Mesothelial cell of epicardium (in vitro differentiated cells): Measurements from ENCODE around the gene GNGT2. TPM values are rescaled to one million over a fixed set of nuclear protein-coding genes. Genes with fewer than 3 reads are reported as not detected.

Experiments
- DNase-seq, 2 experiments: peaks; one replicate each; pipeline ENCODE4 v3.0.0; 2021; ENCODE audit warnings: low spot score in 2 of 2; ENCODE audit not compliant: unreplicated experiment in 2 of 2
- H3K27ac Mint-ChIP-seq: 2 replicates; pipeline ENCODE4 v1.8.0; 2021; ENCODE audit warnings: mixed read lengths
- H3K27me3 Mint-ChIP-seq: 2 replicates; pipeline ENCODE4 v1.8.0; 2021; ENCODE audit warnings: low read depth, mixed read lengths
- H3K36me3 Mint-ChIP-seq: 2 replicates; pipeline ENCODE4 v1.8.0; 2021; ENCODE audit warnings: mixed read lengths
- H3K4me1 Mint-ChIP-seq: 2 replicates; pipeline ENCODE4 v1.8.0; 2021; ENCODE audit warnings: mixed read lengths
- H3K4me3 Mint-ChIP-seq: 2 replicates; pipeline ENCODE4 v1.8.0; 2021; ENCODE audit warnings: mild to moderate bottlenecking, moderate library complexity, mixed read lengths
- H3K9me3 Mint-ChIP-seq: 2 replicates; pipeline ENCODE4 v1.8.0; 2021; ENCODE audit warnings: mixed read lengths
- total RNA-seq: library from RNA; stranded (reverse); gene quantifications from 3 replicates; pipeline ENCODE4 v1.2.1, GENCODE V29; 2021
- TF ChIP-seq, protein P1 (sequence below): fragments of 200-600 bp; sonication (generic); IDR thresholded peaks from one replicate; pipeline ENCODE4 v1.5.0; 2021; ENCODE audit warnings: antibody characterized with exemption; ENCODE audit not compliant: unreplicated experiment

GNGT2 gene
- total RNA-seq, 1 donor from 2014 or later: not detected

DNA sequence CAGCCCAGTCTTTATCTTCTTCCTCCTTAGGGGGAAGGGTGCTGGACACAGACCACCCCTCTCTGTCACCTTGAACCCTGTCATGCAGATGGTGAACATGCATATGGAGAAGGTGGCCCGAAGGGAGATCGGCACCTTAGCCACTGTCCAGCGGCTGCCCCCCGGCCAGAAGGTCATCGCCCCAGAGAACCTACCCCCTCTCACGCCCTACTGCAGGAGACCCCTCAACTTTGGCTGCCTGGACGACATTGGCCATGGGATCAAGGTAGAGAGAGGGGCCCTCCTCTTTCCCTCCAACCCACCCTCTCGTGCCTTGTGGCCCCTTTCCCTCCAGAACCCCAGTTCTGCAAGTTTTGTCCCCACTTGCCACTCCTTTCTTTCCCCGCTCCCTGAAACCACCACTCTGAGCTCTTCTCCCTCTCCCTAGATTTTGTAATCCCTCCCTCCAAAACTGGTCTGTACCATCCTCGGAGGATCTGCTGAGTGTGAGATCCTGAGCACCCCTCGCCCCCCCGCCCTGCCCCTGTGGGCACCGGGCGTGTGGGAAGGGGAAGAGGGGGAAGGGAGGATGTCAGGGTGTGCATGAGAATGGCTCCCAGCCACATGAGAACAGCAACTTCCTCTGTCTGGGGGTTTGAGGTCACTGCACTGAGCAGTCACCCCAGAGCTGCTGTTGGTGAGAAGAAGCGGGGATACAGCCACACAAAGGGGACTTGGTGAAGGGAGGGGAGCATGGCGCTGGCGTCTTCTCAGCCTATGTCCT, 7.5 kb upstream of the GNGT2 start:
- H3K4me3 Mint-ChIP-seq: no peak overlapping the region
- H3K27me3 Mint-ChIP-seq: peaks cover 33% of the 10 kb centered on the region
- H3K9me3 Mint-ChIP-seq: no peaks in the 10 kb centered on the region
- TF ChIP-seq, protein P1, sequence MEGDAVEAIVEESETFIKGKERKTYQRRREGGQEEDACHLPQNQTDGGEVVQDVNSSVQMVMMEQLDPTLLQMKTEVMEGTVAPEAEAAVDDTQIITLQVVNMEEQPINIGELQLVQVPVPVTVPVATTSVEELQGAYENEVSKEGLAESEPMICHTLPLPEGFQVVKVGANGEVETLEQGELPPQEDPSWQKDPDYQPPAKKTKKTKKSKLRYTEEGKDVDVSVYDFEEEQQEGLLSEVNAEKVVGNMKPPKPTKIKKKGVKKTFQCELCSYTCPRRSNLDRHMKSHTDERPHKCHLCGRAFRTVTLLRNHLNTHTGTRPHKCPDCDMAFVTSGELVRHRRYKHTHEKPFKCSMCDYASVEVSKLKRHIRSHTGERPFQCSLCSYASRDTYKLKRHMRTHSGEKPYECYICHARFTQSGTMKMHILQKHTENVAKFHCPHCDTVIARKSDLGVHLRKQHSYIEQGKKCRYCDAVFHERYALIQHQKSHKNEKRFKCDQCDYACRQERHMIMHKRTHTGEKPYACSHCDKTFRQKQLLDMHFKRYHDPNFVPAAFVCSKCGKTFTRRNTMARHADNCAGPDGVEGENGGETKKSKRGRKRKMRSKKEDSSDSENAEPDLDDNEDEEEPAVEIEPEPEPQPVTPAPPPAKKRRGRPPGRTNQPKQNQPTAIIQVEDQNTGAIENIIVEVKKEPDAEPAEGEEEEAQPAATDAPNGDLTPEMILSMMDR: no peak
- no peaks in the 10 kb centered on the region for H3K36me3 Mint-ChIP-seq
- DNase-seq: no peak
- H3K27ac Mint-ChIP-seq: no peak overlapping the region
- H3K4me1 Mint-ChIP-seq: no peaks in the 10 kb centered on the region

DNA sequence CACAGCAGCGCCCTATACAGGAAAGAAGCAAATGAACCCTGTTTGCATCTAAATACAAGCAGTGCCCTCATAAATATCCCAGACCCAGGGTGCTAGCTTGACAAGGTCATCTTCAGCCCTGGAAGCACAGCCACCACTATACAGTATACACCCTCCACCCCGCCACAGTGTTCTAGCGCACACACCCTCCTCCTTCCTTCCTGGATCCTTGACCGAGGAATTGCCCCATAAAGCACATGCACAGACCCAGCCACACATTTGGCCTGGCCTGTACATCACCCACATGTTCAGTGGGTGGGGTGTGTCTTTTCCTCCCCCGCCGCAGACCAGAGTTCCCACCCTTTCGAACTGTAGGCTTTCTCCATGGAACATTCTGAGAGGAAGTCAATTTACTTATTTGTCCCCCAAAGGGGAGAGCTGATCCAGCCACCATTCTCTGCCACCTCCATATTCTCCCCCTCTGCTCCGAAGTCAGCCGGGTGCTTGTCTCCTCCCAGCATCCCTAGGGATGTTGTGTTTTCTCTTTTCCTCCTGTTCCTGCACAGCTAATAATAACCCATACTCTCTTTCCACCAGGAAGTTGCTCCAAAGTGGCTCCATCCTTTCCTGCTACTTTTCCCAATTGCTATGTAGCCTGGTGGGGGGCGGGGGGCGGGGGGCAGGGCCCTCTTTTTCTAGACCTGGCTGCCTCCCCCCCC, 6.7 kb upstream of the GNGT2 start:
- no peak for DNase-seq
- H3K27ac Mint-ChIP-seq: no peak overlapping the region
- no peak overlapping the region for H3K4me3 Mint-ChIP-seq
- H3K9me3 Mint-ChIP-seq: no peaks in the 10 kb centered on the region
- no peaks in the 10 kb centered on the region for H3K36me3 Mint-ChIP-seq
- TF ChIP-seq, protein P1: no peak
- H3K27me3 Mint-ChIP-seq: peaks cover 26% of the 10 kb centered on the region
- no peaks in the 10 kb centered on the region for H3K4me1 Mint-ChIP-seq

- H3K4me1 Mint-ChIP-seq: no peaks in the 10 kb centered on the region
Observed at GRCh38 chr17:49216482-49216881, 6.1 kb upstream of the GNGT2 start.

GRCh38 chr17:49214676-49215360, 4.4 kb upstream of the GNGT2 start:
- H3K27ac Mint-ChIP-seq: no peak overlapping the region
- no peaks in the 10 kb centered on the region for H3K9me3 Mint-ChIP-seq
- no peak for DNase-seq
- peaks cover 18% of the 10 kb centered on the region for H3K27me3 Mint-ChIP-seq
- TF ChIP-seq, protein P1: no peak
- H3K36me3 Mint-ChIP-seq: no peaks in the 10 kb centered on the region
- peaks cover 3% of the 10 kb centered on the region for H3K4me1 Mint-ChIP-seq
- no peak overlapping the region for H3K4me3 Mint-ChIP-seq

More at GRCh38 chr17:49216482-49216881, 6.1 kb upstream of the GNGT2 start:
- H3K27me3 Mint-ChIP-seq: peaks cover 19% of the 10 kb centered on the region
- no peak overlapping the region for H3K4me3 Mint-ChIP-seq
- no peaks in the 10 kb centered on the region for H3K36me3 Mint-ChIP-seq
- no peak overlapping the region for H3K27ac Mint-ChIP-seq
- no peaks in the 10 kb centered on the region for H3K9me3 Mint-ChIP-seq
- DNase-seq: no peak
- TF ChIP-seq, protein P1: no peak

DNA sequence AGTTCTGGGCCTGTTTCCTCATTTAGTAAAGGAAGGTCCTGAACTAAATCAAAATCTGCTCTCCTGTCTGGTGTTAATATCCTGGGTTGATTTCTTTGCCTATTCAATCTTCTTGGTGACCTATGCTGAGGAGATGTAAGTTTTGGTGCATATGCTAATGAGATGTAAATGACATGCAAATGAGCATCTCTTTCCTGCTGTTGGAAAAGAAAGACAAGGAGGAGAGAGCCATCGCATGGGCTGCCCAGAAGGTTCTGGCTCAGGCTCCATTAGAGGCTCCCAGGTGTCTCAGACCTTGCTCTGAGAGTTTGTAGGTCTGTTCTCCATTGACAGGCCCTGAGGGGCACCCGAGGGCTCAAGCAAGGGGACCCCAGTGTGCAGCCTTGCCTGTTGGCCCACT, 3.5 kb upstream of the GNGT2 start:
- peaks cover 5% of the 10 kb centered on the region for H3K4me1 Mint-ChIP-seq
- DNase-seq: no peak
- no peaks in the 10 kb centered on the region for H3K36me3 Mint-ChIP-seq
- no peak overlapping the region for H3K27ac Mint-ChIP-seq
- H3K4me3 Mint-ChIP-seq: no peak overlapping the region
- TF ChIP-seq, protein P1: no peak
- H3K9me3 Mint-ChIP-seq: no peaks in the 10 kb centered on the region
- peaks cover 23% of the 10 kb centered on the region for H3K27me3 Mint-ChIP-seq
